Trophoblast cell (in vitro differentiated cells and primary cell): ENCODE results near the gene ATP6V0D1.
"Not testable (repeated sequence)": the region's sequence is repeated elsewhere in the genome, so short reads cannot be mapped to it uniquely, and the experiment has no call there.

Source experiments
- DNase-seq, 2 donors: peaks; one replicate each; pipeline ENCODE4 v3.0.0-alpha.2; 2016
- H2AFZ ChIP-seq: 2 replicates; pipeline ENCODE4 v1.6.1; 2013; ENCODE audit warnings: low read length, moderate library complexity, mild to moderate bottlenecking; ENCODE audit not compliant: insufficient read depth, poor library complexity
- H2AK5ac ChIP-seq: 2 replicates; pipeline ENCODE4 v1.6.1; 2013; ENCODE audit warnings: mild to moderate bottlenecking, low read length
- H2BK120ac ChIP-seq: 2 replicates; pipeline ENCODE4 v1.6.1; 2013; ENCODE audit warnings: low read length, mild to moderate bottlenecking, moderate library complexity; ENCODE audit not compliant: insufficient read depth, poor library complexity
- H2BK12ac ChIP-seq: 2 replicates; pipeline ENCODE4 v1.6.1; 2013; ENCODE audit warnings: mild to moderate bottlenecking, low read length, moderate library complexity
- H2BK5ac ChIP-seq: 2 replicates; pipeline ENCODE4 v1.6.1; 2013; ENCODE audit warnings: low read length, low read depth, moderate library complexity, mild to moderate bottlenecking; ENCODE audit not compliant: poor library complexity
- H3K14ac ChIP-seq: 2 replicates; pipeline ENCODE4 v1.6.1; 2013; ENCODE audit warnings: mild to moderate bottlenecking, low read length
- H3K18ac ChIP-seq: 2 replicates; pipeline ENCODE4 v1.6.1; 2013; ENCODE audit warnings: mild to moderate bottlenecking, low read length
- H3K23ac ChIP-seq: 2 replicates; pipeline ENCODE4 v1.6.1; 2013; ENCODE audit warnings: low read length
- H3K27ac ChIP-seq: 2 replicates; pipeline ENCODE4 v1.5.1; 2013; ENCODE audit warnings: low read depth, mild to moderate bottlenecking, inconsistent platforms, low read length, moderate library complexity
- H3K27me3 ChIP-seq: 2 replicates; pipeline ENCODE4 v1.6.1; 2013; ENCODE audit warnings: inconsistent platforms, mild to moderate bottlenecking, low read length, moderate library complexity; ENCODE audit not compliant: insufficient read depth
- H3K36me3 ChIP-seq, 2 experiments: 1 replicate in 1 of 2; 2 replicates in 1 of 2; pipeline ENCODE4 v1.6.1; 2013; ENCODE audit warnings: low read length in 2 of 2, mild to moderate bottlenecking in 2 of 2, moderate library complexity in 1 of 2; ENCODE audit not compliant: insufficient read depth in 2 of 2, control insufficient read depth in 1 of 2
- H3K4ac ChIP-seq: 2 replicates; pipeline ENCODE4 v1.6.1; 2013; ENCODE audit warnings: low read depth, mild to moderate bottlenecking, low read length, moderate library complexity
- H3K4me1 ChIP-seq, 2 experiments: 1 replicate in 1 of 2; 2 replicates in 1 of 2; pipeline ENCODE4 v1.6.1; 2013; ENCODE audit warnings: low read length in 2 of 2, mild to moderate bottlenecking in 2 of 2, moderate library complexity in 1 of 2; ENCODE audit not compliant: insufficient read depth in 2 of 2, control insufficient read depth in 1 of 2
- H3K4me2 ChIP-seq: 2 replicates; pipeline ENCODE4 v1.6.1; 2013; ENCODE audit warnings: inconsistent platforms, mild to moderate bottlenecking, low read length, moderate library complexity
- H3K4me3 ChIP-seq: 2 replicates; pipeline ENCODE4 v1.5.1; 2013; ENCODE audit warnings: mild to moderate bottlenecking, low read depth, low read length, inconsistent platforms
- H3K79me1 ChIP-seq: one replicate; pipeline ENCODE4 v1.6.1; 2013; ENCODE audit warnings: low read length
- H3K79me2 ChIP-seq: 2 replicates; pipeline ENCODE4 v1.6.1; 2013; ENCODE audit warnings: low read length, mild to moderate bottlenecking; ENCODE audit not compliant: control insufficient read depth, insufficient read depth, poor library complexity
- H3K9ac ChIP-seq: 2 replicates; pipeline ENCODE4 v1.6.1; 2013; ENCODE audit warnings: mild to moderate bottlenecking, low read length
- H3K9me3 ChIP-seq: 2 replicates; pipeline ENCODE4 v1.6.1; 2013; ENCODE audit warnings: low read depth, mild to moderate bottlenecking, control low read depth, inconsistent platforms, low read length; ENCODE audit not compliant: insufficient read depth
- H4K12ac ChIP-seq: 2 replicates; pipeline ENCODE4 v1.6.1; 2013; ENCODE audit warnings: low read depth, mild to moderate bottlenecking, low read length, moderate library complexity
- H4K8ac ChIP-seq: 2 replicates; pipeline ENCODE4 v1.6.1; 2013; ENCODE audit warnings: low read depth, mild to moderate bottlenecking, low read length, moderate library complexity
- H4K91ac ChIP-seq: one replicate; pipeline ENCODE4 v1.6.1; 2013; ENCODE audit warnings: low read depth, mild to moderate bottlenecking, low read length, moderate library complexity
- WGBS: extraction: QIAGEN DNeasy Blood & Tissue Kit; methylation state at CpG from one replicate; pipeline ENCODE4 v1.1.7; 2013; ENCODE audit warnings: missing lambda C conversion rate; ENCODE audit not compliant: insufficient read length, insufficient coverage; ENCODE audit errors: extremely low coverage; 5-methylcytosine and 5-hydroxymethylcytosine counted together

Gene ATP6V0D1

DNA sequence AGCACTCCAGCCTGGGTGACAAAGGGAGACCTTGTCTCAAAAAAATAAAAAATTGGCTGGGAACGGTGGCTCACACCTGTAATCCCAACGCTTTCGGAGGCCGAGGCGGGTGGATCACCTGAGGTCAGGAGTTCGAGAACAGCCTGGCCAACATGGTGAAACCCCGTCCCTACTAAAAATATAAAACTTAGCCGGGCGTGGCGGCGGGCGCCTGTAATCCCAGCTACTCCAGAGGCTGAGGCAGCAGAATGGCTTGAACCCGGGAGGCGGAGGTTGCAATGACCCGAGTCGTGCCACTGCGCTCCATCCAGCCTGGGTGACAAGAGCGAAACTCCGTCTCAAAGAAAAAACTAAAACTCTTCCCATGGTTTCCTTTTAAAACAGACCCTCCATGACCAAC, 65.5 kb downstream of the ATP6V0D1 start:
- not testable (repeated sequence) for H3K14ac ChIP-seq, H3K4ac ChIP-seq, H3K36me3 ChIP-seq, H3K9ac ChIP-seq, H3K9me3 ChIP-seq, H4K12ac ChIP-seq, H3K27me3 ChIP-seq, H2AK5ac ChIP-seq, H3K23ac ChIP-seq, H3K18ac ChIP-seq, H3K4me3 ChIP-seq, H2AFZ ChIP-seq, H2BK5ac ChIP-seq, H3K79me2 ChIP-seq, DNase-seq, H2BK12ac ChIP-seq, H3K27ac ChIP-seq
- Histone ChIP-seq H3K4me1 (peaks cover 10 to 12% of the 10 kb centered on the region in 2 experiments), H3K79me1 (peaks cover 12% of the 10 kb centered on the region), H2BK120ac (peak overlapping the region; percentile 24), H4K91ac (peak overlapping the region; percentile 94), H4K8ac (peak overlapping the region; percentile 98), H3K4me2 (peak overlapping the region; percentile 71)
- no CpG with 5 or more reads among the region's 19 CpGs for WGBS

DNA sequence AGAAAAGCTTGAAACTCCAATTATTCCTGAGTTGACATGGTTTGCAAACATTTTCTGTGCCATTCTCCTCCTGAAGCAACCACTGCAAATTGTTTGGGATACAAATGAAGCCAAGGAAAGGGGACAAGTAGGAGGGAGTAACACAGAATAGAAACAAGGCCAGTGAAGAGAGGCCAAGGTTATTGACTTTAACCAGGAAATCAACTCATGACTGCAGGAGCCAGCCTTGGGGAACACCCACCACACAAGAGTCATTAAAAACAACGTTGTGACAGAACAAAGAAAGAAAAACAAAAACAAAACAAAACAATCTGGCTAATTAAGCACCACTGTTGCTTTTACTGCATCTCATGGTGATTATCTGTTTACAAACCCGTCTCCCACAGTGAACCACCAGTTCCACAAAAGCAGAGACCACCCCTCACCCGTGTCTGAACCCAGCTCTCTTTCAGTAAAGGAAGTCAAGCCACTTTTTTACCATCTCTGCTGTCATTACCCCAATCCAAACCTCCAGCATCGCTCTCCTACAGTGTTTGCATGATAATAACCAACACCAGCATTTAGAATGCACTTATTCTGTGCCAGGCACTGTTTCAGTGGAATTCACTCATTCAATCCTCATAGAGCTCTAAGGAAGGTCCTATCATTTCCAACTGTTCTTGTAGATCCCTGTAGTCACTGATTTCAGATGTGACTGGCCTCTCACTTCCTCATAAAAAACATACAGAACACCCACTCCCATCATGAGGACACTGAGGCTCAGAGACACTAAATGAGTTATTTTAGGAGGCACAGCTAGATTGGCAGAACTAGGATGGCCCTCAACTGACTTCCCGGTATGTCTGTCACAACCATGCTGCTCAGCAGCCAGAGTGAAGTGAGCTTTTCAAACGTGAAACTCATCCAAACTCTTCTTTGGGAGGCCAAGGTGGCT, 66.7 kb downstream of the ATP6V0D1 start:
- no peak overlapping the region for H3K4ac ChIP-seq
- no peak overlapping the region for H3K23ac ChIP-seq
- H2BK12ac ChIP-seq: no peak overlapping the region
- no peaks in the 10 kb centered on the region for H3K9me3 ChIP-seq
- whole genome bisulfite sequencing: no CpG with 5 or more reads among the region's 6 CpGs
- peaks cover 4% of the 10 kb centered on the region for H3K79me2 ChIP-seq
- H2BK5ac ChIP-seq: no peak overlapping the region
- no peak overlapping the region for H2AK5ac ChIP-seq
- no peaks in the 10 kb centered on the region for H3K27me3 ChIP-seq
- H3K18ac ChIP-seq: no peak overlapping the region
- no peak overlapping the region for H3K9ac ChIP-seq
- no peak overlapping the region for H2AFZ ChIP-seq
- H2BK120ac ChIP-seq: no peak overlapping the region
- H3K27ac ChIP-seq: no peak overlapping the region
- no peak overlapping the region for H4K91ac ChIP-seq
- peaks cover 14% of the 10 kb centered on the region for H3K79me1 ChIP-seq
- H3K14ac ChIP-seq: no peak overlapping the region
- no peak overlapping the region for H3K4me2 ChIP-seq
- H4K12ac ChIP-seq: no peak overlapping the region
- no peak for DNase-seq
- H3K4me3 ChIP-seq: no peak overlapping the region
- H3K4me1 ChIP-seq: peaks cover 10% of the 10 kb centered on the region in 2 experiments
- H3K36me3 ChIP-seq: no peaks in the 10 kb centered on the region
- no peak overlapping the region for H4K8ac ChIP-seq

DNA sequence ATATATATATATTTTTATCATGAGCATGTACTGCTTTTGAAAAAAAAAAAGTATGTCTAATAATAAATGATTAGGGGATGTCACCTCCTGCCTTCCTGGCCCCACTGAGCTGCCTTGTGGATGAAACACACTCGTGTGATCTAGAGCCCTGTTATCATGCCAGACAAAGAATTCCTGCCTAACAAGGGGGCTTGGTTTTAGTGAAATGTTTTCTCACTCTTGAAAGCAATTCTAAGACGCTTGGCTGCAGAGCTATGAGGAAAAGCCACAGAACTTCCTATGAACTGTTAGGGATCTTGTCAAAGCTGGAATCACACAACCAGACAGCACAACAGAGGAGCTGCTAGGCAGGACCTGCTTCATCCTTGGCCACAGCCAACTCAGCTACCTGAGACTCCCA, 68.7 kb downstream of the ATP6V0D1 start:
- Histone ChIP-seq H3K9me3 (no peaks in the 10 kb centered on the region), H4K8ac (no peak overlapping the region), H2AFZ (no peak overlapping the region), H3K27ac (no peak overlapping the region), H3K18ac (no peak overlapping the region), H3K27me3 (no peaks in the 10 kb centered on the region), H3K4me1 (peaks cover 10% of the 10 kb centered on the region in 2 experiments), H3K36me3 (no peaks in the 10 kb centered on the region), H2BK12ac (peak overlapping the region; percentile 26), H3K79me1 (peaks cover 14% of the 10 kb centered on the region), H3K4me2 (no peak overlapping the region), H4K91ac (no peak overlapping the region), H3K9ac (no peak overlapping the region), H3K4me3 (no peak overlapping the region), H4K12ac (no peak overlapping the region), H3K4ac (no peak overlapping the region), H2BK120ac (no peak overlapping the region), H2BK5ac (no peak overlapping the region), H3K23ac (no peak overlapping the region), H2AK5ac (no peak overlapping the region), H3K79me2 (peaks cover 4% of the 10 kb centered on the region), H3K14ac (no peak overlapping the region)
- WGBS: no CpG with 5 or more reads among the region's 2 CpGs
- DNase-seq: no peak

DNA sequence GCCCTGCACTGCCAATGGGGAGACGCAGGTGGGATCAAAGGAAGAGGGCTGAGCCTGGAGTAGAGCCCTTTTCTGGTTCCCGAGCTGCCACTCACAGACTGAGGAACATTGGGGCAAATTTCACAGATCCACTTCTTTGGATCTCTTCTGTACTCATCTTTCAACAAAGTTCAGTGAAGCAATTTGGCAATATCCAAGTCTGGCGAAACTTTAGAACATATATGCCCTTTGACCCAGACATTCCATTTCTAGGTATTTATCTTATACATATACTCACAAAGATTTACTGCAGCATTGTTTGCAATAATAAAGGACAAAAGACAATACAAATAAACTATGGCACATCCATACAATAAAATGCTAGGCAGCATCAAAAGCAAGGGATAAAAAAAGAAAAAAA, 69.6 kb downstream of the ATP6V0D1 start:
- no peak overlapping the region for H3K23ac ChIP-seq

More for the DNA sequence above, 69.6 kb downstream of the ATP6V0D1 start:
- no peak overlapping the region for H3K4me2 ChIP-seq
- no peak overlapping the region for H4K8ac ChIP-seq
- peaks cover 4 to 6% of the 10 kb centered on the region in 2 experiments for H3K4me1 ChIP-seq
- no peak overlapping the region for H3K9ac ChIP-seq
- no peak overlapping the region for H3K27ac ChIP-seq
- no peak overlapping the region for H2AFZ ChIP-seq
- peaks cover 16% of the 10 kb centered on the region for H3K79me1 ChIP-seq
- peaks cover 4% of the 10 kb centered on the region for H3K79me2 ChIP-seq
- no peak overlapping the region for H4K12ac ChIP-seq
- H3K4me3 ChIP-seq: no peak overlapping the region
- H2AK5ac ChIP-seq: no peak overlapping the region
- no peaks in the 10 kb centered on the region for H3K27me3 ChIP-seq
- no peak overlapping the region for H3K18ac ChIP-seq
- no CpG with 5 or more reads among the region's 3 CpGs for WGBS
- H2BK5ac ChIP-seq: no peak overlapping the region
- no peaks in the 10 kb centered on the region for H3K9me3 ChIP-seq
- no peak overlapping the region for H3K14ac ChIP-seq
- no peak overlapping the region for H3K4ac ChIP-seq
- no peaks in the 10 kb centered on the region for H3K36me3 ChIP-seq
- H4K91ac ChIP-seq: no peak overlapping the region
- no peak overlapping the region for H2BK12ac ChIP-seq
- no peak overlapping the region for H2BK120ac ChIP-seq
- no peak for DNase-seq
